A673 (cell line): ENCODE measurements around the gene FAM227B. TPM values are rescaled to one million over a fixed set of nuclear protein-coding genes. Genes with fewer than 3 reads are reported as not detected.
A peak's percentile ranks its signal among the peaks of the same experiment; 100 is the strongest.
"Not testable (repeated sequence)": the region's sequence is repeated elsewhere in the genome, so short reads cannot be mapped to it uniquely, and the experiment has no call there.

Experiments
- Bru-seq: library from RNA; stranded (reverse); fragments of 400-500 nt; gene quantifications from one replicate; lab custom pipeline; 2021; lab: Mats Ljungman, UMichigan
- BruChase-seq, 2 experiments: library from RNA; stranded (reverse); fragments of 400-500 nt; gene quantifications; one replicate each; lab custom pipeline; 2021; lab: Mats Ljungman, UMichigan
- BruUV-seq: library from RNA; stranded (reverse); fragments of 400-500 nt; replicated peaks from 2 replicates; lab custom pipeline; 2021; lab: Mats Ljungman, UMichigan
- CTCF ChIA-PET: fragments of 300-600 bp; sonication (Branson Sonifier 250); formaldehyde crosslinking; loops from one replicate; lab custom pipeline; 2022; ENCODE audit warnings: antibody characterized with exemption; lab: Charles Lee
- POLR2A ChIA-PET: fragments of 300-600 bp; sonication (Branson Sonifier 250); formaldehyde crosslinking; loops from one replicate; lab custom pipeline; 2022; ENCODE audit warnings: antibody characterized with exemption; ENCODE audit not compliant: low non-redundant PET; lab: Charles Lee
- DNase-seq: peaks from one replicate; pipeline ENCODE4 v3.0.0-alpha.2; 2015; ENCODE audit warnings: low spot score
- H3K27ac ChIP-seq: fragments of 200-600 bp; sonication (generic); 2 replicates; pipeline ENCODE4 v1.5.1; 2016; ENCODE audit warnings: mixed run types, low read depth, mild to moderate bottlenecking, mixed read lengths, antibody characterized with exemption, low read length; ENCODE audit not compliant: poor library complexity, severe bottlenecking
- H3K27me3 ChIP-seq: fragments of 200-600 bp; sonication (generic); replicated peaks from 2 replicates; pipeline ENCODE4 v1.6.1; 2017; ENCODE audit warnings: mixed run types, low read depth, mild to moderate bottlenecking, mixed read lengths, antibody characterized with exemption, low read length; ENCODE audit not compliant: insufficient read depth, poor library complexity
- H3K36me3 ChIP-seq: fragments of 200-600 bp; sonication (generic); 2 replicates; pipeline ENCODE4 v1.6.1; 2016; ENCODE audit warnings: mixed run types, mild to moderate bottlenecking, mixed read lengths, antibody characterized with exemption, low read length; ENCODE audit not compliant: insufficient read depth, poor library complexity, severe bottlenecking
- H3K4me1 ChIP-seq: fragments of 200-600 bp; sonication (generic); 2 replicates; pipeline ENCODE4 v1.6.1; 2017; ENCODE audit warnings: mixed run types, mild to moderate bottlenecking, mixed read lengths, antibody characterized with exemption, low read length; ENCODE audit not compliant: insufficient read depth, poor library complexity, severe bottlenecking
- H3K4me3 ChIP-seq: fragments of 200-600 bp; sonication (generic); 2 replicates; pipeline ENCODE4 v1.5.1; 2016; ENCODE audit warnings: low read depth, mixed run types, mild to moderate bottlenecking, mixed read lengths, low read length; ENCODE audit not compliant: poor library complexity, severe bottlenecking
- H3K9me3 ChIP-seq: fragments of 200-600 bp; sonication (generic); 2 replicates; pipeline ENCODE4 v1.6.1; 2016; ENCODE audit warnings: mixed run types, low read depth, mild to moderate bottlenecking, mixed read lengths, antibody characterized with exemption, low read length; ENCODE audit not compliant: poor library complexity, severe bottlenecking
- EZH2 ChIP-seq: fragments of 200-600 bp; sonication (generic); IDR thresholded peaks from 2 replicates; pipeline ENCODE4 v1.6.1; 2017; ENCODE audit warnings: borderline replicate concordance, low read depth, mild to moderate bottlenecking, mixed read lengths, antibody characterized with exemption, low read length; ENCODE audit not compliant: poor library complexity, severe bottlenecking
- intact Hi-C: fragments of 100-400 bp; cut with micrococcal nuclease; formaldehyde crosslinking; loops from one replicate; pipeline ENCODE4 v1.10.0; 2022; ENCODE audit not compliant: unreplicated experiment
- long read RNA-seq: library from polyadenylated mRNA; stranded (forward); transcript quantifications from one replicate; pipeline ENCODE4 v2.0.0, GENCODE V29; 2022
- total RNA-seq: library from RNA; stranded (reverse); gene quantifications from 2 replicates; pipeline ENCODE4 v1.2.3, GENCODE V29; 2021
- TF ChIP-seq, protein P1 (sequence below): fragments of 300-800, 200-600 bp; sonication (generic); conservative IDR thresholded peaks from 2 replicates; pipeline ENCODE4 v1.5.1; 2017; ENCODE audit warnings: low read depth, mild to moderate bottlenecking, antibody characterized with exemption, low read length, moderate library complexity, mixed read lengths

FAM227B gene
- total RNA-seq (2.3 and 4.2 TPM in 2 replicates), Bru-seq, nascent RNA (percentile 27 among the genes with signal in this experiment), BruChase-seq, experiment 1, labeled RNA remaining after a 2-hour chase (percentile 26 among the genes with signal in this experiment), BruChase-seq, experiment 2, labeled RNA remaining after a 6-hour chase (percentile 18 among the genes with signal in this experiment)
- long read RNA-seq, partial matches to known transcripts: 2 of 12 reads
- long read RNA-seq, other reads (novel, unspliced or antisense): 10 of 12 reads

GRCh38 chr15:49620658-49621368, at the start of gene FAM227B, which contains the start of gene DTWD1:
FAM227B (minus strand) TSS chr15:49620818; CDS start chr15:49615171, 5,647 bp downstream.
DTWD1 (plus strand) TSS chr15:49621048; CDS start chr15:49625168, 4,120 bp downstream.
- Histone ChIP-seq H3K9me3 (peaks cover 5% of the 10 kb centered on the region), H3K36me3 (peaks cover 12% of the 10 kb centered on the region), H3K27me3 (no peaks in the 10 kb centered on the region), H3K27ac (peak within 1 kb of the TSS; percentile 90), H3K4me1 (peaks cover 8% of the 10 kb centered on the region), H3K4me3 (peak within 1 kb of the TSS; percentile 67)
- no TSS peak for BruUV-seq
- peak; percentile 99 for DNase-seq
- intact Hi-C loops: loop anchor here (10.0 kb wide), 1 partner anchor 64 kb away; no protein-coding TSS in a partner anchor
- CTCF ChIA-PET: no interaction called here
- POLR2A ChIA-PET: no interaction called here
- no peak for TF ChIP-seq EZH2
- TF ChIP-seq, protein P1, sequence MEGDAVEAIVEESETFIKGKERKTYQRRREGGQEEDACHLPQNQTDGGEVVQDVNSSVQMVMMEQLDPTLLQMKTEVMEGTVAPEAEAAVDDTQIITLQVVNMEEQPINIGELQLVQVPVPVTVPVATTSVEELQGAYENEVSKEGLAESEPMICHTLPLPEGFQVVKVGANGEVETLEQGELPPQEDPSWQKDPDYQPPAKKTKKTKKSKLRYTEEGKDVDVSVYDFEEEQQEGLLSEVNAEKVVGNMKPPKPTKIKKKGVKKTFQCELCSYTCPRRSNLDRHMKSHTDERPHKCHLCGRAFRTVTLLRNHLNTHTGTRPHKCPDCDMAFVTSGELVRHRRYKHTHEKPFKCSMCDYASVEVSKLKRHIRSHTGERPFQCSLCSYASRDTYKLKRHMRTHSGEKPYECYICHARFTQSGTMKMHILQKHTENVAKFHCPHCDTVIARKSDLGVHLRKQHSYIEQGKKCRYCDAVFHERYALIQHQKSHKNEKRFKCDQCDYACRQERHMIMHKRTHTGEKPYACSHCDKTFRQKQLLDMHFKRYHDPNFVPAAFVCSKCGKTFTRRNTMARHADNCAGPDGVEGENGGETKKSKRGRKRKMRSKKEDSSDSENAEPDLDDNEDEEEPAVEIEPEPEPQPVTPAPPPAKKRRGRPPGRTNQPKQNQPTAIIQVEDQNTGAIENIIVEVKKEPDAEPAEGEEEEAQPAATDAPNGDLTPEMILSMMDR: no peak

- POLR2A ChIA-PET: no interaction called here
- BruUV-seq: no TSS peak
Observed at GRCh38 chr15:49669288-49669687, 48.7 kb upstream of the FAM227B start.

GRCh38 chr15:49666486-49666885, 45.9 kb upstream of the FAM227B start:
- H3K4me3 ChIP-seq, H3K9me3 ChIP-seq, H3K27me3 ChIP-seq, H3K27ac ChIP-seq, intact Hi-C loops, H3K4me1 ChIP-seq, DNase-seq, BruUV-seq, POLR2A ChIA-PET, H3K36me3 ChIP-seq, CTCF ChIA-PET: not testable (repeated sequence)

More at GRCh38 chr15:49669288-49669687, 48.7 kb upstream of the FAM227B start:
- Histone ChIP-seq H3K4me1 (no peaks in the 10 kb centered on the region), H3K4me3 (no peak overlapping the region), H3K9me3 (no peaks in the 10 kb centered on the region), H3K27me3 (no peaks in the 10 kb centered on the region), H3K27ac (no peak overlapping the region), H3K36me3 (no peaks in the 10 kb centered on the region)
- DNase-seq: no peak
- CTCF ChIA-PET: no interaction called here
- TF ChIP-seq, protein P1: no peak
- no peak for TF ChIP-seq EZH2
- intact Hi-C loops: no loop called here
